Tracheal epithelial cell (primary cell): Measurements from ENCODE around the gene ZBTB46. TPM values are rescaled to one million over a fixed set of nuclear protein-coding genes. Genes with fewer than 3 reads are reported as not detected.

Source experiments
- total RNA-seq: library from RNA; depleted of rRNA; stranded (reverse); fragments of >200 nt; gene quantifications from 2 replicates; pipeline ENCODE4 v1.2.1, GENCODE V29; 2014

Gene ZBTB46, protein sequence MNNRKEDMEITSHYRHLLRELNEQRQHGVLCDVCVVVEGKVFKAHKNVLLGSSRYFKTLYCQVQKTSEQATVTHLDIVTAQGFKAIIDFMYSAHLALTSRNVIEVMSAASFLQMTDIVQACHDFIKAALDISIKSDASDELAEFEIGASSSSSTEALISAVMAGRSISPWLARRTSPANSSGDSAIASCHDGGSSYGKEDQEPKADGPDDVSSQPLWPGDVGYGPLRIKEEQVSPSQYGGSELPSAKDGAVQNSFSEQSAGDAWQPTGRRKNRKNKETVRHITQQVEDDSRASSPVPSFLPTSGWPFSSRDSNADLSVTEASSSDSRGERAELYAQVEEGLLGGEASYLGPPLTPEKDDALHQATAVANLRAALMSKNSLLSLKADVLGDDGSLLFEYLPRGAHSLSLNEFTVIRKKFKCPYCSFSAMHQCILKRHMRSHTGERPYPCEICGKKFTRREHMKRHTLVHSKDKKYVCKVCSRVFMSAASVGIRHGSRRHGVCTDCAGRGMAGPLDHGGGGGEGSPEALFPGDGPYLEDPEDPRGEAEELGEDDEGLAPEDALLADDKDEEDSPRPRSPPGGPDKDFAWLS
- 0.43 and 2.9 TPM in 2 replicates for total RNA-seq

DNA sequence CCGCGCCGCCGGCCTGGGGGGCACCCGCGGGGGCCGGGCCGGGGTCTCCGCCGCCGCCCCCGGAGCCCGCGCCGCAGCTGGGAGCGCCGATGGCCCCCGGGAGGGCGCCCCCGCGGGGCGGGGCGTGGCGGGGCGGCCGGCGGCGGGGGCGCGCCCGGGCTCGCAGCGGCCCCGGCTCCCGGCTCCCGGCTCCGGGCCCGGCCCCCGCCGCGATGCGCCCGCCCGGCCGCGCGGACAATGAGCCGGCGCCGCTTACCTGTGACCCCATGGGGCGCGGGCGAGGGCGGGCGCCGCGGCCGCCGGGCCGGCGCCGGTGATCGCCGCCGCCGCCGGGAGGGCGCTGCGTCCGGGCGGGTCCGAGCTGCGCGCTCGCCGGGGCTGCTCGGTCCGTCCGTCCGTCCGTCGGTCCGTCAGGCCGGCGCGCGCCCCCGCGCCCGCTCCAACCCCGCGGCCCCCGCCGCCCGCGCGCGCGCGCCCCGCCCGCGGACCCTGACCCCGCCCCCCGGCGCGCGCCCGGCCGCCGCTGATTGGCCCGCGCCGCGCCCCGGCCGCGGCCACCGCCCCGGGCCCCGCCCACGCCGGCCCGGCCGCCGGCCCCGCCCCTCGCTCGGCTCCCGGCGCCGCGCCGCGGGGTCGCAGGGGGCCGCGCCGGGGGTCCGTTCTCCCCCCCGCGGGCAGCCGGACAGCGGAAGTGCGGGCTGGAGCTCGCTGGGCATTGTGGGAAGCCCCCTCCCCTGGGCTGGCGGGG lies at the start of gene ZBTB46:
Gene ZBTB46 (minus strand): TSS at position 424 of the 748 bp plus-strand sequence. CDS start 40,507 bp downstream, outside the sequence.

DNA sequence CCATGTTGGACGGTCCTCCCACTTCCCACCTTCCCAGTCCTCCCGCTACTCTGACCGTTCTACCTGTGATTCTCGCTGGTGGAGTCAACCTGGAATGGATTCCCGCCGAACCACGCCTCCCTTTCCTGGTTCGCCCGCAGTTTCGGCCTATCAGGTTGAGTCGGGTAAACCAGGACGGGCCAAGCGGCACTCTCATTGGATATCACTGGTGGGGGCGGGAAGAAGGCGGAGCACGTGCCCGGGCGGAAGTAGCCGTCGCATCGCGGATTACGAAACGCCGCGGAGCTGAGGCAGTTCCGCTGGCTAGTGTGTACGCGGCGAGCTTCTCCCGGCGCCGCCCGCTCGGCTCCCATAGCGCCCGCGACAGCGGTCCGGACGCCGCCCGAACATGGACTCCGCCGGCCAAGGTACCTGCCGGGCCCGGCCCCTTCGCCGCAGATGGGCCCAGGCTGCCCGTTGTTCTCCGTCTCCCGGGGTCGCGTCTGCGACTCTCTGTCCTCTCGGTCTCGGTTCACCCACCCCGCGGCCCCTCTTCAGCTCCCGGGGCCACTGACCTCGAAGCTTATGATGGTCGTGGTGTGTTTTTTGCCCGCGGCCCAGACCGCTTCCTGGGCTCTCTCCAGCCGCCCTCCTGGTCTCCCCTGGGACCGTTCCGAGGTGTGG lies 34.0 kb upstream of the ZBTB46 start, which contains the start of gene TPD52L2:
Gene TPD52L2 (plus strand): TSS at position 293 of the 663 bp plus-strand sequence. CDS start 96 bp downstream, at position 389.

DNA sequence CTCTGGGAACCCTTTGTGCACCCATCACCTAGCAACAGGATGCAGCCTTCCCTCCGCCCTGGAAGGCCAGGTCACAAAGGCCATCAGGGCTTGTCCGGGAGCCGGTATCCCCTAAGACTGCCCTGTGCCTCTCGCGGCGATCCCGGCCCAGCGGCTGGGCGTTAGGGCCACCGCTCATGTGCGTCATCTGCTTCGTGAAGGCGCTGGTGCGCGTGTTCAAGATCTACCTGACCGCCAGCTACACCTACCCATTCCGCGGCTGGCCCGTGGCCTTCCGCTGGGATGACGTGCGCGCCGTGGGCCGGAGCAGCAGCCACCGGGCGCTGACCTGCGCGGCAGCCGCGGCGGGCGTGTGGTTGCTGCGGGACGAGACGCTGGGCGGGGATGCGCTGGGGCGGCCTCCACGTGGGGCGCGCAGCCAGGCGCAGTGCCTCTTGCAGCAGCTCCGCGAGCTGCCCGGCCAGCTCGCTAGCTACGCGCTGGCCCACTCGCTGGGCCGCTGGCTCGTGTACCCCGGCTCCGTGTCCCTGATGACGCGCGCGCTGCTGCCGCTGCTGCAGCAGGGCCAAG lies 30.4 kb upstream of the ZBTB46 start, which contains the start of gene ABHD16B:
Gene ABHD16B (plus strand): TSS at position 134 of the 570 bp plus-strand sequence. CDS start 43 bp downstream, at position 177.

DNA sequence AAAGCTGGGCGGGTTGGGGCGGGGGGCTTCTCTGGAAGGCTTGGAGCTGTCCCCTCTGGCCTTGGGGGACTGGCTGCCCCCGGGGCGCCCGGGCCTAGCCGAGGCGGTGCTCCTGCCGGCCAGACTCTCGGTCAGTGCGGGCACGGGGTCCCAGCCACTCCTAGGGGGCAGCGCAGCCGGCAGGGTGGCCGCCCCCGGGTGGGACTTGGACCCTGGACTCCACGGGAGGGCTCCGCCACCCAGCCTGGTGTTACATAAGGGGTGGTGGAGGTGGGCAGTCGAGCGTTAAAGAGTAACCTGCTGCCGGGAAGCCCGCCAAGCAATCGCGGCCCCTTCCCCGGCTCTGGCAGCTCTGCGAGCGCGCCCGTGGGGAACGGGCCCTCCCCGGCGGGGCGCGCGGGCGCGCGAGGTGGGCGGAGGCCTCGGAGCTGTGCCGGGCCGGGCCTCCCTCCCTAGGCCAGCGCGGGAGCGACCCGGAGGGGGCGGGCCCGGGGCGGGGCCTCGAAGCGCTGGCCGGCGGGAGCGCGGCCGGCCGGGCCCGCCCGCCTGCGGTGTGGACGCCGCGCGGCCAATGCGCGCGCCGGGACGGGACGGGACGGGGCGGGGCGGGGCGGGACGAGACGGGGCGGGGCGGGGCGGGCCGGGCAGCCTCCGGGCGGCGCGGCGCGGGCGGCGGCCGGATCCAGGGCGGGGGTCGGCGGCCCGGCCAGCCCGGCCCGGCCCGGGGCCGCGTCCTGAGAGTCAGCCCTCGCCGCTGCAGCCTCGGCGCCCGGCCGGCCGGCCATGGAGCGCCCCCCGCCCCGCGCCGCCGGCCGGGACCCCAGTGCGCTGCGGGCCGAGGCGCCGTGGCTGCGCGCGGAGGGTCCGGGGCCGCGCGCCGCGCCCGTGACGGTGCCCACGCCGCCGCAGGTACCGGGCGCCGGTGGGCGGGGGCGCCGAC lies 91.7 kb downstream of the ZBTB46 start, which contains the start of gene SLC2A4RG:
Gene SLC2A4RG (plus strand): TSS at position 647 of the 940 bp plus-strand sequence. CDS start 137 bp downstream, at position 784.

DNA sequence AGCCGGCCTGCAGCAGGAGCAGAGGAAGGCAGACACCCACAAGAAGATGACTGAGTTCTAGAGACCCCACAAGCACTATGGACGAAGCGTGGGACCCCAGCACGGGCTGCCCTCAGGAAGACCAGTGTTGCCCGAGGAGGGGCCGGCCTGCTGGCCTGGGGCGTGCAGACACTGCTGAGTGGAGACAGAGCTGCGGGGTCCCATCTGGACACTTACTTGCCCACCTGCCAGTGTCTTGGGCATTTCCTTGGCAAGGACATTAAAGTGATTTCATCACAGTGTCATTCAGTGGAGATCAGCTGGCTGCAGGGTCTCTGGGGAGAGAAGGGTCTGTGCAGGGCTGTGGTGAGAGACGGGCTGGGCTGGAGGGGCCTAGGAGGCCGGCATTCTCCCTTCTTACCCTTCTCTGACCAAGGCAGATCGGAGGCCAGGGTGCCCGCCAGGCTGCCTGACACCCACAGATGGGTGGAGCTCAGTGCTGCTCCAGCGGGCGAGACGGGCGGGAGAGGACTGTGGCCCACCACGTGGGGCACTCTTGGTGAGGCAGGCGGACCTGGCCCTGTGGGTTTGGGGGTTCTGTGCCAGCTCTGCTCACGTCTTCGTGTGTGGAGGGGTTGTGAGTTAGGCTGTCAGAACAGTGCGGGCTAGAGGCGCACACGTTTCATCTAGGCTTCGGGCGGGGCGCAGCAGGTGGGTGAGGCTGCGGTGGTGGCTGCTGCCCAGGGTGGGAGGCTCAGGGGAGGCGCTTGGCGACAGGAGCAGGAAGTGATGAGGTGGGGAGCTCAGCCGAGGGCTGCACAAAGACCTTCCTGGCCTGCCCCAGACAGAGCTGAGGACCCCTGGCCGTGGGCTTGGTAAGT lies 95.0 kb downstream of the ZBTB46 start, which contains the start of gene LIME1:
Gene LIME1 (plus strand): TSS at position 806 of the 860 bp plus-strand sequence. CDS start 886 bp downstream, outside the sequence.

DNA sequence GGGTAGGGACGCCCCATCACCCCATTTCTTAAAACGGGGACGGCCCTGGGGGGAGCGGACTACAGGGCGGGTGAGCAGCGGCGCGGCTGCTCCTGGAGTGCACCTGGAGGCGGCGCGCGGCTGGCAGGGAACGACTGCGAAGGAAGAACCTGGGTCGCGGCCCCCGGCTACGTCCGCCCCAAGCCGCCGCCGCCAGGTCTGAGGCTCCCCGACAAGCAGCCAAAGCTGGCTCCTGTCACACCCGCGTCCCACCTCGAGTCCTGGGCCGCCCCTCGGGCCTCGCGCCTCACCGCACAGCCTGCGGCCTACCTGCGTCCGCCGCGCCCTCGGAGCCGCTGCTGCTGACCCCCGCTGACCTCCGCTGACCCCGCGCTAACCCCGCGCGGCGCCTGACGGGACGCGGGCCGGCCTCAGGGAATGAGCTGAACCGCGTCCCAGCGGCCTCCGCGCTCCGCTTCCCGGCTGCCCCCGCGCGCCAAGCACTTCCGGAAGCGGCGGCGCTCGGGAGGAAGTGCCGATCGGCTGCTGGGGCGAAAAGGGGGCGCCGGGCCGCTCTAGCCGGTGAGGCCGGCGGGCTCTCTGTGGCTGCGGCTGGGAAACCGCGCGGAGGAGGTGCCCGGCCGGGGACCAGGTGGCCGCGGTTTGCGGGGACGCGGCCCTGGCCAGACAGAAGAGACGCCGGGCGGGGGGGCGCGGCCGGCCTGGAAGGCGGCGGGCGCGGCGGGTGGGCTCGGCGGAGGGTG lies 123.3 kb downstream of the ZBTB46 start, which contains the start of the genes ARFRP1 and ZGPAT:
Gene ARFRP1 (minus strand): TSS at position 419 of the 743 bp plus-strand sequence. CDS start 885 bp downstream, outside the sequence.
Gene ZGPAT (plus strand): TSS at position 482 of the 743 bp plus-strand sequence. CDS start 542 bp downstream, outside the sequence.

DNA sequence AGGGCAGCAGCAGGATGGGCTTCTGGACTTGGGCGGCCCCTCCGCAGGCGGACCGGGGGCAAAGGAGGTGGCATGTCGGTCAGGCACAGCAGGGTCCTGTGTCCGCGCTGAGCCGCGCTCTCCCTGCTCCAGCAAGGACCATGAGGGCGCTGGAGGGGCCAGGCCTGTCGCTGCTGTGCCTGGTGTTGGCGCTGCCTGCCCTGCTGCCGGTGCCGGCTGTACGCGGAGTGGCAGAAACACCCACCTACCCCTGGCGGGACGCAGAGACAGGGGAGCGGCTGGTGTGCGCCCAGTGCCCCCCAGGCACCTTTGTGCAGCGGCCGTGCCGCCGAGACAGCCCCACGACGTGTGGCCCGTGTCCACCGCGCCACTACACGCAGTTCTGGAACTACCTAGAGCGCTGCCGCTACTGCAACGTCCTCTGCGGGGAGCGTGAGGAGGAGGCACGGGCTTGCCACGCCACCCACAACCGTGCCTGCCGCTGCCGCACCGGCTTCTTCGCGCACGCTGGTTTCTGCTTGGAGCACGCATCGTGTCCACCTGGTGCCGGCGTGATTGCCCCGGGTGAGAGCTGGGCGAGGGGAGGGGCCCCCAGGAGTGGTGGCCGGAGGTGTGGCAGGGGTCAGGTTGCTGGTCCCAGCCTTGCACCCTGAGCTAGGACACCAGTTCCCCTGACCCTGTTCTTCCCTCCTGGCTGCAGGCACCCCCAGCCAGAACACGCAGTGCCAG lies 134.3 kb downstream of the ZBTB46 start, which contains the start of gene TNFRSF6B:
Gene TNFRSF6B (plus strand): TSS at position 25 of the 729 bp plus-strand sequence. CDS start 116 bp downstream, at position 141.

Other genes with a start within 250 kb of the ZBTB46 start
- 11.1 and 15.3 TPM in 2 replicates for gene GMEB2, start 204.2 kb downstream of the ZBTB46 start, total RNA-seq
- 0.85 and 7.7 TPM in 2 replicates for gene STMN3, start 177.8 kb downstream of the ZBTB46 start, total RNA-seq
- 2.8 and 5.3 TPM in 2 replicates for gene RTEL1, start 173.0 kb downstream of the ZBTB46 start, total RNA-seq
- 7.5 and 254 TPM in 2 replicates for gene TNFRSF6B, start 134.6 kb downstream of the ZBTB46 start, total RNA-seq
- 17.5 and 42.9 TPM in 2 replicates for gene ARFRP1, start 123.3 kb downstream of the ZBTB46 start, total RNA-seq
- gene ZGPAT, start 123.2 kb downstream of the ZBTB46 start, total RNA-seq: 13.2 and 21.2 TPM in 2 replicates
- 1.7 and 2.7 TPM in 2 replicates for gene LIME1, start 94.6 kb downstream of the ZBTB46 start, total RNA-seq
- gene SLC2A4RG, start 91.5 kb downstream of the ZBTB46 start, total RNA-seq: 26.3 and 44.1 TPM in 2 replicates
- not detected in 2 replicates for gene ABHD16B, start 30.2 kb upstream of the ZBTB46 start, total RNA-seq
- 130 and 165 TPM in 2 replicates for gene TPD52L2, start 34.0 kb upstream of the ZBTB46 start, total RNA-seq
- 99.7 and 137 TPM in 2 replicates for gene DNAJC5, start 63.9 kb upstream of the ZBTB46 start, total RNA-seq
- gene UCKL1, start 125.2 kb upstream of the ZBTB46 start, total RNA-seq: 23.9 and 31.6 TPM in 2 replicates
- gene ZNF512B, start 138.7 kb upstream of the ZBTB46 start, total RNA-seq: 7.2 and 7.9 TPM in 2 replicates
- gene SAMD10, start 148.4 kb upstream of the ZBTB46 start, total RNA-seq: 2.1 and 4.3 TPM in 2 replicates
- gene PRPF6, start 149.9 kb upstream of the ZBTB46 start, total RNA-seq: 49.4 and 61.9 TPM in 2 replicates
- 0.24 and 0.85 TPM in 2 replicates for gene C20orf204, start 204.9 kb upstream of the ZBTB46 start, total RNA-seq
- gene SOX18, start 218.4 kb upstream of the ZBTB46 start, total RNA-seq: 0.43 TPM in 1 of 2 replicates, not detected in the other
- gene TCEA2, start 231.9 kb upstream of the ZBTB46 start, total RNA-seq: 3.4 and 14.7 TPM in 2 replicates
- 9.2 and 27.2 TPM in 2 replicates for gene RGS19, start 248.3 kb upstream of the ZBTB46 start, total RNA-seq
- under 0.01 and 0.24 TPM in 2 replicates for gene OPRL1, start 248.8 kb upstream of the ZBTB46 start, total RNA-seq